ENCODE measurements around the gene PITX1. TPM values are rescaled to one million over a fixed set of nuclear protein-coding genes. Genes with fewer than 3 reads are reported as not detected.

The PITX1 gene
- total and polyA plus RNA-seq, 2 experiments from 2014 or later = not detected

GRCh38 chr5:135056316-135057030, 22.4 kb upstream of the PITX1 start:
- Histone ChIP-seq H3F3A (ENCODE audit: insufficient read depth) (no peaks in the 10 kb centered on the region), H3K4me1 (ENCODE audit: insufficient read depth) (no peaks in the 10 kb centered on the region), H3K9me2 (ENCODE audit: insufficient read depth) (no peaks in the 10 kb centered on the region), H3K9me3 (ENCODE audit: low read depth) (no peaks in the 10 kb centered on the region), H4K20me1 (ENCODE audit: insufficient read depth) (no peaks in the 10 kb centered on the region), H3K4me3 (no peak overlapping the region), H3K36me3 (ENCODE audit: low read depth) (no peaks in the 10 kb centered on the region), H3K27me3 (replicated peaks; ENCODE audit: insufficient read depth) (peaks cover 64% of the 10 kb centered on the region), H3K27ac (no peak overlapping the region), H3K9ac (no peak overlapping the region), H3K4me2 (ENCODE audit: unreplicated experiment) (no peak overlapping the region), H2AFZ (no peak overlapping the region), H3K79me2 (ENCODE audit: insufficient read depth) (no peaks in the 10 kb centered on the region)
- WGBS, 2 experiments (ENCODE audit: low coverage in 1 of 2, low lambda C conversion rate in 2 of 2, missing lambda C conversion rate in 2 of 2) = 40 to 46% methylated on average over 8 of the region's 8 CpGs
- TF ChIP-seq EZH2 (IDR thresholded peaks at IDR 0.05; ENCODE audit: insufficient read depth, poor library complexity, severe bottlenecking) = no peak
- in situ Hi-C loops (cut with MboI) = no loop called here
- DNase-seq = no peak

- no peak for DNase-seq
- no peak overlapping the region for H3K9ac ChIP-seq
- no peak overlapping the region for H3K27ac ChIP-seq
- no peak overlapping the region for H2AFZ ChIP-seq
- no peaks in the 10 kb centered on the region for H4K20me1 ChIP-seq (ENCODE audit: insufficient read depth)
- no peaks in the 10 kb centered on the region for H3K9me3 ChIP-seq (ENCODE audit: low read depth)
- no peaks in the 10 kb centered on the region for H3K9me2 ChIP-seq (ENCODE audit: insufficient read depth)
- H3K4me3 ChIP-seq = no peak overlapping the region
- H3K79me2 ChIP-seq (ENCODE audit: insufficient read depth) = no peaks in the 10 kb centered on the region
- no peaks in the 10 kb centered on the region for H3F3A ChIP-seq (ENCODE audit: insufficient read depth)
- peaks cover 73% of the 10 kb centered on the region for H3K27me3 ChIP-seq (replicated peaks; ENCODE audit: insufficient read depth)
- H3K4me1 ChIP-seq (ENCODE audit: insufficient read depth) = no peaks in the 10 kb centered on the region
- in situ Hi-C loops (cut with MboI) = no loop called here
- no peak overlapping the region for H3K4me2 ChIP-seq (ENCODE audit: unreplicated experiment)
- TF ChIP-seq EZH2 (IDR thresholded peaks at IDR 0.05; ENCODE audit: insufficient read depth, poor library complexity, severe bottlenecking) (no peak), EZH2phosphoT487 (IDR thresholded peaks at IDR 0.05; ENCODE audit: insufficient read depth, low read depth) (no peak)
- no peaks in the 10 kb centered on the region for H3K36me3 ChIP-seq (ENCODE audit: low read depth)
- 35% methylated on average over 5 of the region's 5 CpGs for WGBS, 2 experiments (ENCODE audit: low coverage in 1 of 2, low lambda C conversion rate in 2 of 2, missing lambda C conversion rate in 2 of 2)
These were observed 21.4 kb upstream of the PITX1 start for GRCh38 chr5:135055396-135055795.

GRCh38 chr5:135054546-135054945, 20.5 kb upstream of the PITX1 start:
- Histone ChIP-seq H3K4me1 (ENCODE audit: insufficient read depth) (no peaks in the 10 kb centered on the region), H3K79me2 (ENCODE audit: insufficient read depth) (no peaks in the 10 kb centered on the region), H2AFZ (no peak overlapping the region), H3K27me3 (replicated peaks; ENCODE audit: insufficient read depth) (peaks cover 82% of the 10 kb centered on the region), H3K27ac (no peak overlapping the region), H3K36me3 (ENCODE audit: low read depth) (no peaks in the 10 kb centered on the region), H3K9me3 (ENCODE audit: low read depth) (no peaks in the 10 kb centered on the region), H3F3A (ENCODE audit: insufficient read depth) (no peaks in the 10 kb centered on the region), H3K4me2 (ENCODE audit: unreplicated experiment) (no peak overlapping the region), H4K20me1 (ENCODE audit: insufficient read depth) (no peaks in the 10 kb centered on the region), H3K9ac (no peak overlapping the region), H3K4me3 (no peak overlapping the region), H3K9me2 (ENCODE audit: insufficient read depth) (no peaks in the 10 kb centered on the region)
- no peak for DNase-seq
- in situ Hi-C loops (cut with MboI) = no loop called here
- no peak for TF ChIP-seq EZH2 (IDR thresholded peaks at IDR 0.05; ENCODE audit: insufficient read depth, poor library complexity, severe bottlenecking)
- no peak for TF ChIP-seq EZH2phosphoT487 (IDR thresholded peaks at IDR 0.05; ENCODE audit: insufficient read depth, low read depth)
- WGBS, 2 experiments (ENCODE audit: low coverage in 1 of 2, low lambda C conversion rate in 2 of 2, missing lambda C conversion rate in 2 of 2) = 27 to 34% methylated on average over 2 of the region's 2 CpGs

- Histone ChIP-seq H3K79me2 (ENCODE audit: insufficient read depth) (no peaks in the 10 kb centered on the region), H3K4me3 (no peak overlapping the region), H3K27me3 (replicated peaks; ENCODE audit: insufficient read depth) (peaks cover 83% of the 10 kb centered on the region), H3K9me2 (ENCODE audit: insufficient read depth) (no peaks in the 10 kb centered on the region), H3K4me2 (ENCODE audit: unreplicated experiment) (no peak overlapping the region), H3K36me3 (ENCODE audit: low read depth) (no peaks in the 10 kb centered on the region), H3K9me3 (ENCODE audit: low read depth) (no peaks in the 10 kb centered on the region), H4K20me1 (ENCODE audit: insufficient read depth) (no peaks in the 10 kb centered on the region), H3K9ac (no peak overlapping the region), H3K27ac (no peak overlapping the region), H3F3A (ENCODE audit: insufficient read depth) (no peaks in the 10 kb centered on the region), H3K4me1 (ENCODE audit: insufficient read depth) (no peaks in the 10 kb centered on the region), H2AFZ (no peak overlapping the region)
- in situ Hi-C loops (cut with MboI) = no loop called here
- no peak for DNase-seq
- no peak for TF ChIP-seq EZH2 (IDR thresholded peaks at IDR 0.05; ENCODE audit: insufficient read depth, poor library complexity, severe bottlenecking)
- no peak for TF ChIP-seq EZH2phosphoT487 (IDR thresholded peaks at IDR 0.05; ENCODE audit: insufficient read depth, low read depth)
- 42 to 46% methylated on average over 8 of the region's 8 CpGs for WGBS, 2 experiments (ENCODE audit: low coverage in 1 of 2, low lambda C conversion rate in 2 of 2, missing lambda C conversion rate in 2 of 2)
These were observed 20.0 kb upstream of the PITX1 start for GRCh38 chr5:135053989-135054388.
